Activated CD4-positive, alpha-beta T cell treated with anti-CD3 and anti-CD28 coated beads for 4 hours (primary cell): Measurements from ENCODE around the gene MNT.

ENCODE experiments used
- DNase-seq, 2 donors: peaks; one replicate each; pipeline ENCODE4 v3.0.0-alpha.2; 2020

Gene MNT

DNA sequence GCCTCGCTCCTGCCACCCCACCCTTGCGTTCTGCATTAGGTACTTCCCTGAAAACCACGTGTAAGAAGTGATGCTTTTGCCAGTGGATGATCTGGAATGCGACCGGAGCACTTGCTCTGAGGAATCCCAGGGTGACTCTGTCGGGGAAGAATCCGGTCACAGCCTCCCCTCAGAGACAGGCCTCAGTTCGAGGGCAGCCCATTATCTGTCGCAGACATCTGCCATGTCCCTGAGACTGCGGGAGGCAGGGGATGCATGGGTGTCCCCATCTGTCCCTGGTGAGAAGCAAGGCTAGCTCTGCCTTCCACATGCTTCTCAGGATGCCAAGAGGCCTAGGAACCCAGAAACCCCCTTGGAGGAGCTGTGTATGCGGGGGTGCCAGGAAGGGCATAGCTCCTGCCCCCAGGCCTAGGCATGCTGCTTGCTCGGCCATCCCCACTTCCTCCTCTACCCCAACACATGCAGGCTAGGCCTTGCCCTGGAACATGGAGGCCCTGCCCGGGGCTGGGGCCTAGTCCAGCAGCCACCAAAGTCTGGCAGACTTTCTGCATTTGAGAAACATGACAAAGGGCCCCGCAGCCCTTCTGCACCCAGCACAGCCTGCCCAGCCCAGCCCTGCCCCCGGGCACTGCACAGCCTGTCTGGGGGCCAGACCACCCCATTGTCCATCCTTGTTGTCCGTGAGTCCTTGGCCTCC lies 20.5 kb downstream of the MNT start:
- DNase-seq = no peak

DNA sequence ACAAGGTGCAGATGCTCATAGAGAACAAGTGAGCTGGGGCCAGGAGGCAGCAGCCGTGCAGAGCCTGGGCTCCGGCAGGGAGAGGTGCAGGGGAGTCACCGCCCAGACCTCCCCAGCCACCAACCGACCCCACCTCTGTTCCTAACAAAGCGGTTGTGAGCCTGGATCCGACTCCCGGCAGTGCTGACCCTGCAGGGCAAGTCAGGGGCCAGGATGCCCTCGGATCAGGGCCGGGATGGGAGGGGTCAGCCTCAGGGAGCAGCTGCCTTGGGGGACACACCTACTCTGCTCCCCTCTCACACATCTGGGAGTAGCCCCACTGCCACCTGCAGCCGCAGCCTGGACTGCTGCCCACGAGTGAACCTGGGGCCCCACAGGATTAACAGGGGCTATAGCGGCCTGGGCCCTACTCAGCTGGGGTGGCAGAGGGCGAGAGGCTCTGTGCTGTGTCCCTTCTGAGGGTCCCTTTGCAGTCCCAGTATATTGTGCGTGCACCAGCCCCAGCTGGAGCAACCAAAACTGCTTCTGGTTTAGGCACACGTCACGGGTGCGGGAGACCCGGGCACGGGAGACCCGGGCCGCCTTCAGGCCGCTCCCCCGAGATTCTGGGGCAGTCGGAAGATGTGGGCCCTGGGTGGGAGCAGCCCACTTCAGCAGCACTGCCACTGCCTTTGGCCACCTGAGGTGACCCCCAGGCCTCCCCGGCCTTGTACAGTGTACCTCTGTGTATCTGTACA lies 21.2 kb downstream of the MNT start:
- no peak for DNase-seq

DNA sequence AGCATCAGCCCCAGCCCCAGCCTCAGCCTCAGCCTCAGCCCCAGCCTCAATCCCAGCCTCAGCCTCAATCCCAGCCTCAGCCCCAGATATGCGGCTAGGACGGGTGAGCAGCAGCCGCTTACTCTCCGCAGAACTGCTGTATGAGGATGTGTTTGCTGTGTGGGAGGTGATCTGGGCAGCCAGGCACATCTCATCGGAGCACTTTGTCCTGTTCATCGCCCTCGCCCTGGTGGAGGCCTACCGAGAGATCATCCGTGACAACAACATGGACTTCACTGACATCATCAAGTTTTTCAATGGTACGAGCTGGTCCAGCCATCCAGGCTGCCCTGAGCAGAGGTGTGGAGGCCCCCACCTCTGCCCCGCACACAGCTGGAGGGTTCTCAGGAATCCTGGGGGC lies 22.0 kb downstream of the MNT start:
- DNase-seq = no peak

DNA sequence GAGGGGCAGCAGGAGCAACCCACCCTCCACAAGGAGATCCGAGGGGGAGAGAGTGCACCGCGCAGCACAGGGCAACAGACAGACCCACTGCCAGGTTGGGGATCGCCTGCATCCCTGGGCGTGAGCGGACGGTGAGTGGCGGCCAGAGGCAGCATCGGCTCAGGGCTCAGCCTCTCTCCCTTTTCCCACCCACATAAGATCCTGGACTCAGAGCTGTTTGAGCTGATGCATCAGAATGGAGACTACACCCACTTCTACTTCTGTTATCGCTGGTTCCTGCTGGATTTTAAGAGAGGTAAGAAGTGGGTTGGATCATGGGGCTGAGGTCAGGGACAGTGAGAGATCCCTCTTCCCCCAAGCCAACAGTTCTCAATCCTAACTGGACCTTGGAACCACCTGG lies 23.2 kb downstream of the MNT start:
- no peak for DNase-seq

DNA sequence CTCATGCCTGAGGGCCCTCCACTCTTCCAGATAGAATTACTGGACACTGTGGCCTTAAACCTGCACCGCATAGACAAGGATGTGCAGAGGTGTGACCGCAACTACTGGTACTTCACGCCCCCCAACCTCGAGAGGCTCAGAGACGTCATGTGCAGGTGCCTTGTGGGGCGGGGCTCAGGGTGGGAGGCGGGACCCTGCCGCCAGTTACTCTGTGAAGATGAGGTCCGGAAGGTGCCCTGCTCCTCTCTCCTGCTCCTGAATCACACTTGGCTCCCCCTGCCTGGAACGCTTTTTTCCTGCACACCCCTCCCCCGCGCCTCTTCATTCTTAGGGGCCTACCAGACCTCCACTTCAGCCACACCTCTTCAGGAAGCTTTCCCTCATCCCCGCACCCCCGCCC lies 24.8 kb downstream of the MNT start:
- DNase-seq = no peak

DNA sequence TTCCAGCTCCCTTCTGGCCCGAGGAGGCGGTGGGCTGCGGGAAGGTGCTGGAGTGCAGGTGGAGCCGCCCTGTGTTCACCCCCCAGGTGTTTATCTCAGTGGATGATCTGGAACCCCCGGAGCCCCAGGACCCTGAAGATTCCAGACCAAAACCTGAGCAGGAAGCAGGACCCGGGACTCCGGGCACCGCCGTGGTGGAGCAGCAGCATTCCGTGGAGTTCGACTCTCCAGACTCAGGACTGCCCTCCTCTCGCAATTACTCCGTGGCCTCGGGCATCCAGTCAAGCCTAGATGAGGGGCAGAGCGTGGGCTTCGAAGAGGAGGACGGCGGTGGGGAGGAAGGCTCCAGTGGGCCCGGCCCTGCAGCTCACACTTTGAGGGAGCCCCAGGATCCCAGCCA lies 25.5 kb downstream of the MNT start:
- no peak for DNase-seq

DNA sequence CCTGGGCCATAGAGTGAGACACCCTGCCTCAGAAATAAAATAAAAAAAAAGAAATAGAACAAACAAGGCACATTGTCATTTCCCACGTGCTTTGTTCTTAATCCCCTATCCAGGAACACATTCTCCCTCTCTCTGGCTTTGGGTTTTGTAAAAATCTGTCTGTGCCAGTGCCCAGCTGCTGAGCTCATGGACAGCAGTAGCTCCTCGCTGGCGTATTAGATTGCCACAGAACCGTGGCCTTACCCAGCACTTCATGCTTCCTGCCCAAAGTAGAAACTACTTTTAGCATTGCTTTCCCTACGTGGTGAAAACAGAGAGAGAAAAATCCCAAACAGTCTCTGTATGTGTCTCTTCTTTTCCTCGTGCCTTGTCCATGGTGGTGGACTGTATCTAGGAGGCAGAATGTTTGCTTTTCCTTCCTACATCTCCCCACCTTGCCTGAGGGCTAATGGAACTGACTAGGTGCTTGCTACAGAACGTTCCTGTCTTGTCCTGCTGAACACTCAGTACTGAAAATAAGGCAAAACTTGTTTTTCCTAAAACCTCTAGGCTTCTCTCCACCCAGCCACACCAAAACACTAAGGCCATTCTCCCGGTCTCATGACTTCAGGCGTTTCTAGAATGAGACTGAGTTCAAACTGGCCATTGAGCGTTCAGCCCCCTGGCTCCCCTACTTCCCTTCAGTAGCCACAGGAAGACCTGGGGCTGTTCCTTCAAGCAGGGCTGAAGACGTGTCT lies 26.1 kb downstream of the MNT start:
- no peak for DNase-seq

DNA sequence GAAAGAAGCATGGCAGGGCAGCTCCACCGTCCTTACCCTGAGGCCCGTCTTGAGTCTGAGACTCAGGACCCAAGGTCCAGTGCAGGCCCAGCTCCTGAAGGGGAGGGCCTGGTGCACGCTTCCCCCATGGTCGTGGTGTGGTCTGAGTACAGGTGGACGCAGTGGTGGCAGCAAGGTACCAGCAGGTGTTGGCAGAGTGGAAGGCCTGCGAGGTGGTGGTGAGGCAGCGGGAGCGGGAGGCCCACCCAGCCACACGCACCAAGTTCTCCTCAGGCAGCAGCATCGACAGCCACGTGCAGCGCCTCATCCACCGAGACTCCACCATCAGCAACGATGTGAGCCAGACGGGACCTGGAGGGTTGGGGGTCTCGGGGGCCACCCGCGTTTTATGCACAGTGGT lies 27.7 kb downstream of the MNT start:
- no peak for DNase-seq

DNA sequence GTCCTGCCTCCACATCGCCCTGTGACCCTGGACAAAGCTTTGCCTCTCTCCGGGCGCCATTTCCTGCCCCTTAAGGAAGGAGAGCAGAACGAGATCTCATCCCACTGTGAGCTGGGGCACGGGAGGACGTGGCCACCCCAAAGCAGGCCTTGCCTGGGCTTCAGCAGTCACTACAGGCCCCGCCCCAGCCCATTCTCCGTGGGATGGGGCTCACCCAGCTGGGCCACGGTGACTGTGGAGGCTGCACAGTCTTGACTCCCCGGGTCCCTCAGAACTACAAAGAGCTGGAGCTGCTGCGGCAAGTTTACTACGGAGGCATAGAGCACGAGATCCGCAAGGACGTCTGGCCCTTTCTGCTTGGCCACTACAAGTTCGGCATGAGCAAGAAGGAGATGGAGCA lies 28.2 kb downstream of the MNT start:
- DNase-seq = no peak

DNA sequence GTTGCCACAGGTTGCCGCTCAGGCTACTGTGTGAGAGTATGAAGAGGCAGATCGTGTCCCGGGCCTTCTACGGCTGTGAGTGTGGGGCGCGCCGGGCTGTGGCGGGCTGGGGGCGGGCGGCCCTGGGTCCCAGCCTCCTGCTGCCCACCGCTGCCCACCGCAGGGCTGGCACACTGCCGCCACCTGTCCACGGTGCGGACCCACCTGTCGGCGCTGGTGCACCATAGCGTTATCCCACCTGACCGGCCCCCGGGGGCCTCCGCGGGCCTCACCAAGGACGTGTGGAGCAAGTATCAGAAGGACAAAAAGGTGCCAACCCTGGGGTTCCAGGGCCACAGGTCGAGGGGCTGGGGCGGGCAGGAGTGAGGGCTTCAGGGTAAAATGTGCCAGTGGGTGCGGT lies 28.7 kb downstream of the MNT start:
- DNase-seq = no peak

DNA sequence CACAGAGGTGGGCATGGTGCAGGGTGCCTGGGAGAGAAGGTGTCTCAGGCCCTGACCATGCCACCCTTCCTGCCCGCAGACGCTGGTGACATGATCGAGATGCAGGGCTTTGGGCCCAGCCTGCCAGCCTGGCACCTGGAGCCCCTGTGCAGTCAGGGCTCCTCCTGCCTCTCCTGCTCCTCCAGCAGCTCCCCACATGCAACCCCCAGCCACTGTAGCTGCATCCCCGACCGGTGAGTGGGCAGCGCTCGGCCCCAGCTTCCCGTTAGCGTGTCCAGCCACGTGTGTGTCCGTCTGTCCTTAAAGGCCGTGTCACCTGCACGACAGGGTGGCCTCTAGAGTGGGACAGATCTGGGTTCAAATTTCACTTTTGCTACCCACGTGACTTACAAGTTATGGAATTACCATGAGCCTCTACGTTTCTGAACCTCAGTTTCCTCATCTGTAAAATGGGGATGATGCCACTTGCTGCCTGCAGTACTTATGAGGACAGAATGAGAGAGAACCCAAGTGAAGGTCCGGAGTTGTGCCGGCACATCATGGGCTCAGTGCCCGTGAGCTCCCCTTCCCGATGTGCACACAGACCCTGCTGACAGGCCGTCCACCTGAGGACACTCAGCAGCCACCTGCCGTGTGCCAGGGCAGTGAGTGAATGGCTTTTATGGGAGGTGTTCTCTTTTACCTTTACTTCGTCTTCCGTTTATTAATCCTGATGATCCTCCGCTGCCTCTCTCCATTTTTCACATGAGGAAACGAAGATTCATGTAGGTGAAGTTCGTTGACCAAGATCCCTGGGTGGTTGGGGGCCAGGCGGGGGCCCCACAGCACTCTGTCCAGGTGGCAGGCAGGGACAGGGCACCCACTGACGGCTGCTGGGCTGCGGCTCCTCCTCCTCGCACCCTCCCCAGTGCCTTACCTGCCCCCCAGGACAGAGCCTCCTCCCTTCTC lies 29.4 kb downstream of the MNT start:
- no peak for DNase-seq

DNA sequence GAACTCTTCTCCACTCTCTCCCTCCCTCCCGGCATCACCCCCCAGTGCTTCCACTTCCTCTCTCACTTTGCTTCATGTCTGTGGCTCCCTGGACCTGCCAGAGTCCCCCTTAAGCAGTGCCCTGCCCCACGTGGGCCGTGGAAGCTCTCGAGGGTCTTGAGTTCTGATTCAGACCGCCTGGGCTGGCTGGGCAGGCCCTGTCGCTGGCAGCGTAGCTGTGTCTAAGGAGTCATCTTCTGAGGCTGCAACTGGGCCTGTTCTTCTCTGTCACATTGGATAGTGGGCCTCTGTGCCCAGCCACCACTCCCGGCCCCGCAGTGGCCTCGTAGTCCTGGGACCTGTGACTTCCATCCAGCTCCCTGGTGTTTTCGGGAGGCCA lies 30.7 kb downstream of the MNT start:
- DNase-seq = no peak

DNA sequence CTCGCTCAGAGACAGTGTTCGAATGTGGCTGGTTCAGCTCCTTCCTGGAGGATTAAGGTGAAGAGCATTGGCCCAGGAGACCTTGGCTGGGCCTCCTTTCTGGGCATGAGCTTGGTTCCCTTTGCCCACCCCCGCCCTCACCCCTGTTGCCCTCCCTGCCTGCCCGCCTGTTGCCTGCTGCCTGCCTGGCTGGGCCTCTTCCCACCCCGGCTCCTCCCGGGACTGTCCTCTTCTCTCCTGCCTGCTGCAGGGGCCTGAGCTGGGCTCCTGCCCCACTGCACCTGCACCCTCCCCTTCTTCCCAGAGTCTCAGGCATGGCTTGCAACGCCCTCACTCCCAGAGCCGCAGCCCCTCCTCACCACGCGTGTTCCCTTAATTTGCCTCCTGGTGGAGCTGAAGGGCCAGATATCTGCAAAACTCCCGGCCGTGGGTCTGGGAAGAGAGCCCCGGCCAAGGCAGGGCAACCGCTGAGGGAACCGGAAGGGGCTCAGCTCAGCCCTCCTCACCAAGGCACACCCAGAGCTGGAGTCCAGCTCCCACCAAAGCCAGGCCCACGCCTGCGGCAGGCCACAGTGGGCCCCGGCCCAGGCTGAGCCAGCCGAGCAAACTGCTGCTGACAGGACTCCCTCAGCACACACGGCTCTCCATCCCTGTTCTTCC lies 31.2 kb downstream of the MNT start:
- no peak for DNase-seq

DNA sequence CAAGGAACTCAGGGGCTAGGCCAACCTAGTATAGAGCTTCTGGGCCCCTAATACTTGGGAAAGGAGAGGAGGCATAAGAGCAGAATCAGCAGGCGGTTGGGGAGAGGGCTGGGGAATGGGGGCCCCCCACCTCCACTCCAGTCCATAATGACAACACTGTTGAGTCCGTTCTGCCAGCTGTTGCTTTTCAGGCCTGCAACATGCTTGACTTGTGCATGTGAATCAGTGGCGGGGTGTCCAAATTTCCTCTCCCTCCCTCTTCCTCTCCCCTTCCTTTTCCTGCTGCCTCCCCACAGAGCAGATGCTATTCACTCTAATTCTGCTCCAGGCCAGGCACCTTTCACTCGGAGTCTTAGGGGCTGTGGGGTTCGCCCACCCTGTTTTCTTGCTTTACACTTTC lies 31.8 kb downstream of the MNT start:
- no peak for DNase-seq

DNA sequence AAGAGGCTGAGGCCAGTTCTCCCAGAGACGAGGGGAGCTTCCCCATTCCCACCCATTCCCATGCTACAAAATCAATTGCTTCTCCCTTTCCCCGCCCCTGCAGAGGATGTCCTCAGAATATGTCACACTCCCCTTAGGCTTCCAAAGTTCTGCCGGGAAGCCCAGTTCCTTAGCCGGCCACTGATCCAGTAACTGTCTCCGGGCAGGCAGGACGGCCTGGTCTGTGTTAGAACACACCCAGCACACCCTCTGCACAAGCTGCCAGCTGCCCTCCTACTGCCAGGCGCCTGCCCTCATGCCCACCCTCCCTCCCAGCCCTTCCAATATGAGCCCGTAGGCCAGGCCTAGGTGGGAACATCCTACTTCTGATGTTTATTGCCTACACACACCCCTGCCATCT lies 32.5 kb downstream of the MNT start:
- no peak for DNase-seq

DNA sequence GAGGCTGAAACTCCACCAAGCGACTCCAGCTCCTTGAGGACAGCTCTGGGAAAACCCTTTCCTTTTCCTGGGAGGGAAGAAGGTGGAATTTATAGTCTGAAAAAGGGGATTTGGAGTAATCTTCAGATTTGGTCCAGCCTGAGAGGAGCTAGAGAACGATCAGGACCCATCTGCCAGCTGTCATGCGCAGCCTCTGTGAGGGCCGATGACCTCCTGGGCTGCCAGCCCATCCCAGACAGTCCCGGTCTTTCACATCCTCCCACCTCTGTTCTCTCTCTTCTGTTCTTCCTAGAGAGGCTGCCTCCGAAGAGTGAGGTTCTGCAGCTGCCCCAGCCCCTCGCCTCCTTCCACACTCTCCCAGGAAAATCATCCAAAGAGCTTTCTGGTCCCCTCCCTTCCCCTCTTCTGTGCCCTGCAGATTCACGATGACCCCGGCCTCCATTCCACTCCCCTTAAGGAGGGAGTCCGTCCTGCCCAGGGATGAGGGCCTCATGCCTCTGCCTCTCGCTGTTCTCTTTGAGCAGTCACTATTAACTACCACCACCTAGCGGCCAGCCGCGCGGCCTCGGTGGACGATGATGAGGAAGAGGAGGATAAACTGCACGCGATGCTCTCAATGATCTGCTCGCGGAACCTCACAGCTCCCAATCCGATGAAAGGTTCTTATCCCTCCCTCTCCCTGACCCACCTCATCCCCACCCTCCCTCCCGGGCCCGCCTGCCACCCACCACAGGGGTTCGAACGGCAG lies 33.9 kb downstream of the MNT start:
- DNase-seq = no peak

DNA sequence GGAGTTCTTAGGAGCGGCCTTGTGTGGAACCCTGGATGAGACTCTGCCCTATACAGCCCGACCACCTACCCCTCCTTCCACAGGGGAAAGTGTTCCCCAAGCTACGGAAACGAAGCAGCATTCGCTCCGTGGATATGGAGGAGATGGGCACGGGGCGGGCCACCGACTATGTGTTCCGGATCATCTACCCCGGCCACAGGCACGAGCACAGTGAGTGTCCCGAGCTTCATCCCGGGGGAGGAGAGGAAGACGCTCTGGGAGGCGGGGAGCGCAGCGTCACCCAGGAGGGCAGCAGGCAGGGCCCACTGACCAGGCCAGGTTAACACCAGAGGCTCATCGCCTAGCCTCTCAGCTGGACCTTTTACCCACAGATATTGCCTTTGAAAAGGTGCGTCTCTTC lies 35.7 kb downstream of the MNT start:
- DNase-seq = no peak

DNA sequence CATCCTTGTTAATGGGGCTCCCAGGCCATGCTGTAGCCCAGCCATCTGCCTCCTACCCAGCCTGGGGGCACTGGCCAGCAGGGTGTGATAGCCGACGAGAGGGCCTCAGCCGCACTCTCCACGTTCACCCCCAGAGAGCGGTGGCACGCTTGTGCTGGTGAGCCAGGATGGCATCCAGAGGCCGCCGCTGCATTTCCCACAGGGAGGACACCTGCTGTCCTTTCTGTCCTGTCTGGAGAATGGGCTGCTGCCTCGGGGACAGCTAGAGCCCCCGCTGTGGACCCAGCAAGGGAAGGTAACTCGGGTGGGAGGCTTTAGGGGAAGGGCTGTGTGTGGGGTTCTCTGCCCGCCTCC lies 36.1 kb downstream of the MNT start:
- DNase-seq = no peak

DNA sequence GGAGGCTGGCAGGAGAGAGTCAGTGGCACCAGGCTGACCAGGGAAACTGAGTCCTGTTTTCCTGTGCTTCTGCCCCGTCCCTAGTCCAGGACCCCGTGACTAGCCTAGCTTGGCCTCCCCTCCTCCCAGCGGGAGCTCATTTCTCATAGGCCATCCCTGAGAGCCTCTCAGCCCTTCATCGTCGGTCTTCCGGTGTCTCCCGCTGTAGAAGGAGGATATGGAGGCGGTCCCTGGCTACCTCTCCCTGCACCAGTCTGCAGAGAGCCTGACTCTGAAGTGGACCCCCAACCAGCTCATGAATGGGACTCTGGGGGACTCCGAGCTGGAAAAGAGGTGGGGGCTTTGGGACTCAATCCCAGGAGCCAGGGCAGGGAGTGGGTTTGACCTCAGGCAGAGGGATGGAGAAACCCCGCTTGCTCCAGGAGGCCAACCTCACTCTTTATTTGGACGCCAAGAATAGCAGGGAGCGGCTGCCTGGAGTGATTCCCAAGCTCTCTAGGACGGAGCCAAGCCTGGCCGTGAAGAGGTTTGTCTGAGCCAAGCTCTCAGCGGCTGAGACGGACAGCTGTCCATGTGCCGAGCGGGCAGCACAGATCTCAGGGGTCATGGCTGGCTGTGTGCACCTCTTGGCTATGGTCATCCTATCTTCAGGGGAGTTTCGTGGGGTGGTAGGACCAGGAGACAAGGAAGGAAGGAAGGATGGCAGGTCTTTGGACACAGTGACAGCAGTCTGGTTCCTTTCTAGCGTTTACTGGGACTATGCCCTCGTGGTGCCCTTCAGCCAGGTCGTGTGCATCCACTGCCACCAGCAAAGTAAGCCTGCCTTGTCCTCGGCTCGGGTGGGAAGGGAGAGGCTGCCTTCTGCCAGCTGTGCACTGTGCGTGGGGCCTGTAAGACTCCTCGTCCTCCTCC lies 36.8 kb downstream of the MNT start:
- DNase-seq = no peak

DNA sequence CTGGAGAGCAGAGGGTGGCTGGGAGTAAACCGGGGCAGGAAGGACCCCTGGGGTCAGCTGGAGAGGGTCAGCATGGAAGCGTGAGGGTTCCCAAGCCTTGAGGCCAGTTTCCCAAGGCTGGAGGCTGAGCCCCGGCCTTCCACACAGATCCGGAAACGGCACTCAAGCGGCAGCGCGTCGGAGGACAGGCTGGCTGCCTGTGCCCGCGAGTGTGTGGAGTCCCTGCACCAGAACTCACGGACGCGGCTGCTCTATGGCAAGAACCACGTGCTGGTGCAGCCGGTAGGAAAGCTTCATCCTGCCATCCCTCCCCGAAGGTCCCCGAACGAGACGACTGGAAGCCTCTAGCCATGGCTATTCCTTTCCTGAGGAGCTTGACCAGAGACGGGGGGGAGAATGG lies 37.5 kb downstream of the MNT start:
- DNase-seq = no peak

DNA sequence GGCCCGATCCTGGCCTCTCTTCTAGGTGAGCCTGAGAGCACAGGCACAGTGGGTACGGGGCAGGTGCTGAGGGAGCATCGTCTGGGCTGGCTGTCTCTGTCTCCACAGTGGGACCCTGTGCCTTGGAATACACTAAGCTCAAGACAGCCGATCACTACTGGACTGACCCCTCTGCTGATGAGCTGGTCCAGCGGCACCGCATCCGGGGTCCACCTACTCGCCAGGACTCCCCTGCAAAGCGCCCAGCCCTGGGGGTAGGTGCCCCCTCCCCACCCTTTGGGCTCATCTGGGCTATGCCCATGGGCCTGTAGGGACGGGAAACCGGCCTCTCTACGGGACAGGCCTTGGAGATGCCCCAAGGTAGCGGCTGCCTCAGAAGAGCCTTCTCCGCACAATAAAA lies 38.0 kb downstream of the MNT start:
- DNase-seq = no peak
